Measurements from ENCODE around the gene EMSY.

GRCh38 chr11:76592961-76593360 lies 148.1 kb downstream of the EMSY start:
- no peak for TF ChIP-seq CTCF (IDR thresholded peaks at IDR 0.05)
- no peak for TF ChIP-seq POLR2A (IDR thresholded peaks at IDR 0.05)

All from prostate gland (tissue), 2 donors.